Epithelial cell of umbilical artery (primary cell): ENCODE measurements around the gene MAP6D1. TPM values are rescaled to one million over a fixed set of nuclear protein-coding genes. Genes with fewer than 3 reads are reported as not detected.

Experiments used
- total RNA-seq: library from RNA; depleted of rRNA; stranded (reverse); fragments of >200 nt; gene quantifications from 2 replicates; pipeline ENCODE4 v1.2.3, GENCODE V29; 2014

The MAP6D1 gene
- total RNA-seq: 1.3 and 3.0 TPM in 2 replicates

DNA sequence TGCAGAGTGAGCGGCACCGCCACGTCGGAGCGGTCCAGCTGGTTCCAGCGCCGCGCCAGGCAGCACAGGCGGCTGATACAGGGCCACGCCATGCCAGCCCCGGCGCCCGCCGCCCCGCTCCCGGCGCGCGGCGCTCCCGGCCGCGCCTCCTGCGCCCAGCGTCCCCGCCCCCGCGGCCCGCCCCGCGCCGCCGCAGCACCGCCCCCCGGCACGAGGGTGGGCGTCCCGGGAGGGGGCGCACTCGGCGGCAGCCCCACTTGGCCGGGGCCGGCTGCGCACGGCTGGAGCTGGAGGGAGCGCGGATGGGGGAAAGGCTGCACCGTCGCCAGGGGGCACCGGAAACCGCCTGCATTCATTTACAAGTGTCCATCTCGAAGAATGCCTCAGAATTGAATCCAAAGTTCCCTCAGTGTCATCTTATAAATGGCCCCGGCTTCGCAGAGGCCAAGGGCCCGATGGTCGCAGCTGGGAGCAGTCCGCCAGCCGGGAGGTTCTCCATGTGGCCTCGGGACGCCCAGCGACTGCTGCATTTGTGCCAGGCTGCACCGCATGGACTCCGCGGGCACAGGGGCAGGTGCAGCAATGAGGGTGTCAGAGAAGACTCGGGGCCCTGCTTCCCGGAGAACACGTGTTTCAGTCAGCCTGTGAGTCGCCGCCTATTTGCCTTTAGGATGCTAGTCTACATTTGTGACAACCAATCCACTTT is at the start of gene MAP6D1:
TSS of gene MAP6D1 (minus strand) at position 122 of the 706 bp plus-strand sequence. CDS start at position 92, 30 bp downstream.

Other genes with a start within 250 kb of the MAP6D1 start
- gene KLHL24, start 190.0 kb downstream of the MAP6D1 start, total RNA-seq: 60.7 and 94.4 TPM in 2 replicates
- gene YEATS2, start 127.8 kb downstream of the MAP6D1 start, total RNA-seq: 30.5 and 42.2 TPM in 2 replicates
- gene PARL, start 59.3 kb upstream of the MAP6D1 start, total RNA-seq: 36.9 and 39.3 TPM in 2 replicates
- gene ABCC5, start 192.3 kb upstream of the MAP6D1 start, total RNA-seq: 13.0 and 15.2 TPM in 2 replicates
- not detected in 2 replicates for gene HTR3D, start 206.2 kb upstream of the MAP6D1 start, total RNA-seq
- not detected in 2 replicates for gene HTR3C, start 227.5 kb upstream of the MAP6D1 start, total RNA-seq